GM19438 (cell line): ENCODE data around the gene FAM117B.
"Not testable (repeated sequence)": the region's sequence is repeated elsewhere in the genome, so short reads cannot be mapped to it uniquely, and the experiment has no call there.

Experiments used
- ATAC-seq: cut with Tn5 transposase; IDR thresholded peaks from one replicate; pipeline ENCODE4 v1.9.1; 2021; ENCODE audit warnings: low read depth; ENCODE audit not compliant: unreplicated experiment

The FAM117B gene

DNA sequence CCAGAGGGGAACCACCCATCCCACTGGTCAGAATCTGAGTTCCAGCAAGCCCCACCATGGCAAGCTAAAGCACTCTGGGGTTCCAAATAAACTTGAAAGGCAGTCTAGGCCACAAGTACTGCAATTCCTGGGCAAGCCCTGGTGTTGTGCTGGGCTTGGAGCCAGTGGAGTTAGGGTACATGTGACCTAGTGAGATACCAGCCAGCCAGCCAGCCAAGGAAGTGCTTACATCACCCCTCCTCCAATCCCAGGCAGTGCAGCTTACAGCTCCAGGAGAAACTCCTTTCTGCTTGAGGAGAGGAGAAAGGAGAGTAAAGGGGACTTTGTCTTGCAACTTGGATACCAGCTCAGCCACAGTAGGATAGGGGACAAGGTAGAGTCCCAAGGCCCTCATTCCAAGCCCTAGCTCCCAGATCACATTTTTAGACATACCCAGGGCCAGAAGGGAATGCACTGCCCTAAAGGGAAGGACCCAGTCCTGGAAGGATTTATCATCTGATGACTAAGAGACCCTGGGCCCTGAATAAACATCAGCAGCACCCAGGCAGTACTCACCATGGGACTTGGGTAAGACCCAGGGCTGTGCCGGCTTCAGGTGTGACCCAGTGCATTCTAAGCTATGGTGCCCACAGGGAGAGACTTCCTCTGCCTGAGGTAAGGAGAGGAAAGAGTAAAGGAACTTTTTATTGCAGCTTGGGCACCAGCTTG, 172.8 kb downstream of the FAM117B start:
- not testable (repeated sequence) for ATAC-seq

DNA sequence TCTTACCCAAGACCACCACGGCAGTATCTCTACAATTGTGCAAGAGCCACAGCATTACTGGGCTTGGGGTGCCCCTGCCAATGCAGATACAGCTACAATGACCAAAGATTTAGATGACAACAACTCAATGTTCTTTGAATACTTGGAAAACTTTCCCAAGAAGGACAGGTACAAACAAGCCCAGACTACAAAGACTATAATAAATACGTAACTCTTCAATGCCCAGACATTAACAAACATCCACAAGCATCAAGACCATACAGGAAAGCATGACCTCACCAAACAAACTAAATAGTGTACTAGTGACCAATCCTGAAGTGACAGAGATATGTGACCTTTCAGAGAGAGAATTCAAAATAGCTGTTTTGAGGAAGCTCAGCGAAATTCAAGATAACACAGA, 174.0 kb downstream of the FAM117B start:
- no peak for ATAC-seq

DNA sequence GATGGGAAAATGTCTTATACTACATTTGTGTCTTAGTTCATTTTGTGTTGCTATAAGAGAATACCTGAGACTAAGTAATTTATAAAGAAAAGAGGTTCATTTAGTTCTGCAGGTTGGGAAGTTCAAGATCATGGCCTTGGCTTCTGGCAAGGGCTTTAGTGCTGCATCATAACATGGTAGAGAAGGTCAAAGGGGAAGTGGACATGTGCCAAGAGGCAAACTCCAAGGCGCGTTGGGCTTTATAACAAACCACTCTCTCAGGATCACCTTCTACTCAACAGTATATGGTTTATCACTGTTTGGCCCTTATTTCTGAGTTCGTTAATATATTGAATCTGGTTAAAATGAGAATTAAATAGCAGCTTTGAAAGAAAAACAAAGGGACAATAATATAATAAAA, 178.6 kb downstream of the FAM117B start:
- ATAC-seq = no peak

DNA sequence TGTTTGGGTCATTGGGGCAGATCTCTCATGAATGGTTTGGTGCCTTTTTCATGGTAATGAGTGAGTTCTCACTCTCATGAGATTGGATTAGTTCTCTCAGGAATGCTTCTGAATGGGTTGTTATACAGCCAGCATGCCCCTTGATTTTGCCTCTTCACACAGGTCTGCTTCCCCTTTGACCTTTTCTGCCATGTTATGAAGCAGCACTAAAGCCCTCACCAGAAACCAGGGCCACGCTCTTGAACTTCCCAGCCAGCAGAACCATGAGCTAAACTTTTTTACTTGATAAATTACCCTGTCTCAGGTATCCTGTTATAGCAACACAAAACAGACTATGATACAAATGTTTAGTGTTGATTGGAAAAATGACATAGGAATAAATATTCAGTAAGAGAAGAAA, 179.5 kb downstream of the FAM117B start:
- ATAC-seq = no peak

DNA sequence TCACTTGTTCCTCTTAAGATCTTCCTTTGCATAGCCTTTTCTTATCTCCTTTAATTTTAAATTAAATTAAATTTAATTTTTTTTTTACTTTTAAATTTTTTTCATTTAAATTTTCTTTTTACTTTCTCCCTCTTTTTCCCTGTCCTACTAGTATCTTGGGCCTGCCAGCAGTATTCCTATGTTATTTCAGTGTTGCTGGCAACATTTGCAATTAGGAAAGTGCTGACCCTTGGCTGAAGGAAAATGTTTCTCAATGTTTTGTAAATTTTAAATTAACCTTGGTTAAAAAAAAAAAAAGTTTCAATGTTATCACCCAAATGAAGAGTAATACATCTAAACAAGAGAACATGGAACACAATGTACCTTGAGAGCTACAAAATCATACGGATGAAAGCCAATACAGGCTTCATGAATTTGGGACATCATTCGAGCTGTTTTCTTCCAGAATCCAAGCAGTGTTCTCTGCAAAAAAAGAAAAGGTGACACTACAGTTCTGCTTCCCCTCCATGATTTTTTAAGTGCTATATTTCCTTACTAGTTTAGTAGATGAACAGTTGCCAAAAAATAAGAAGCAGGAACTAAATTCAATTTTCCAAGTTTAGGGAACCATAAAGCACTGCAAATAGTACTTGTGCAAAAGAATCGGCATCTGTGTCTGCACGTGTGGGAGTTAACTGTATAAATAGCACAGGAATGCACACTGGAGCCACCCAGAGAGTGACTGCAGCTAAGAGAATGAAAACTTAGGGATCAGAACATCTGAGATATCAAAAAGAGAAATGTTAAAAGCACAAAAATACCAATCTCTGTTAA, 181.0 kb downstream of the FAM117B start:
- no peak for ATAC-seq

DNA sequence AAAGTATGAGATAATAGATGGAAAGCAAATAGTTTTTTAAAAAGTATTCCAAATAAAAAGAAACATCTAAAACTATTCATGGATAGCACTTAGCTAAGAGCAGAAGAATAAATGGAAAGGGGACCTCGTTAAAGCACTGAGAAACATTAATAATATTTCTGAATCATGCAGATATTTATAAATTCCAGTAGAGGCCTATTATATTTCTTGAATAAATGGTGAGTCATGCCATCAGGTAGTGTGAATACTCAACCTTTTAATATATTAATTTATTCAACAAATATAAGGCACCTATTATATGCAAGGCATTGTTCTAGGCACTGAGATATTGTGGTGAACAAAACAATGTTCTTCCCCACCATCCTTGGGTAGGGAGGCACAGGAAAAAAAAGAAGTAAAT, 183.0 kb downstream of the FAM117B start:
- no peak for ATAC-seq

DNA sequence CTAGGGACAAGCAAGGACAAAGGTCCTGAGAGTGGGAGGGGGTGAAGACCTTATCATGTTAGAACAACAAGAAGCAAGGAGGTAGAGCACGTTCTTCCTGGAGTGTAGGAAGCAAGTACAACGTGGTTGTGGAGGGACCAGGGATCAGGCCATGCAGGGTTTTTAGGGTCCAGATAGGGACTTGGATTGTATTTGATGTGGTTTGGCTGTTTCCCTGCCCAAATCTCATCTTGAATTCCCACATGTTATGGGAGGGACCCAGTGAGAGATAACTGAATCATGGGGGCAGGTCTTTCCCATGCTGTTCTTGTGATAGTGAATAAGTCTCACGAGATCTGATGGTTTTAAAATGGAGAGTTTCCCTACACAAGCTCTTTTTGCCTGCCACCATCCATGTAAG, 183.6 kb downstream of the FAM117B start:
- ATAC-seq = no peak
